NCI-H2107 treated with DMSO at 0.1 percent for 48 hours (cell line): ENCODE results near the gene TNIK.
A peak's percentile ranks its signal among the peaks of the same experiment; 100 is the strongest.
"Not testable (repeated sequence)": the region's sequence is repeated elsewhere in the genome, so short reads cannot be mapped to it uniquely, and the experiment has no call there.

Source experiments
- DNase-seq: peaks from one replicate; lab custom pipeline; 2025; ENCODE audit not compliant: unreplicated experiment; lab: John Stamatoyannopoulos, UW

The TNIK gene

GRCh38 chr3:171469376-171469775 lies 9.2 kb upstream of the TNIK start:
- DNase-seq = no peak

- no peak for DNase-seq
These were observed 8.2 kb upstream of the TNIK start for GRCh38 chr3:171468296-171468906.

GRCh38 chr3:171465763-171466162 lies 5.6 kb upstream of the TNIK start:
- no peak for DNase-seq

- DNase-seq = no peak
These were observed 4.3 kb upstream of the TNIK start for GRCh38 chr3:171464462-171464861.

- no peak for DNase-seq
These were observed 2.0 kb upstream of the TNIK start for GRCh38 chr3:171462224-171462623.

GRCh38 chr3:171461525-171461917 lies 1.3 kb upstream of the TNIK start:
- no peak for DNase-seq

- peak; percentile 50 for DNase-seq
These were observed 720 bp upstream of the TNIK start for GRCh38 chr3:171460725-171461524.

- peak; percentile 81 for DNase-seq
These were observed 866 bp downstream of the TNIK start for GRCh38 chr3:171459137-171459941.

- DNase-seq = no peak
These were observed 1.4 kb downstream of the TNIK start for GRCh38 chr3:171458864-171459136.

- no peak for DNase-seq
These were observed 1.9 kb downstream of the TNIK start for GRCh38 chr3:171458071-171458863.

GRCh38 chr3:171457607-171458061 lies 2.6 kb downstream of the TNIK start:
- DNase-seq = no peak

- DNase-seq = no peak
These were observed 3.2 kb downstream of the TNIK start for GRCh38 chr3:171456765-171457606.

GRCh38 chr3:171455603-171456550 lies 4.3 kb downstream of the TNIK start:
- no peak for DNase-seq

- no peak for DNase-seq
These were observed 6.2 kb downstream of the TNIK start for GRCh38 chr3:171454041-171454440.

GRCh38 chr3:171453180-171453886 lies 6.9 kb downstream of the TNIK start:
- no peak for DNase-seq

- DNase-seq = no peak
These were observed 7.9 kb downstream of the TNIK start for GRCh38 chr3:171452328-171452727.

- no peak for DNase-seq
These were observed 8.3 kb downstream of the TNIK start for GRCh38 chr3:171451915-171452314.

GRCh38 chr3:171447579-171447891 lies 12.7 kb downstream of the TNIK start:
- DNase-seq = not testable (repeated sequence)
